GM08714 (cell line): ENCODE measurements around the gene NLRP12.
"Not testable (repeated sequence)": the region's sequence is repeated elsewhere in the genome, so short reads cannot be mapped to it uniquely, and the experiment has no call there.

ENCODE experiments used
- H3K4me3 ChIP-seq: fragments of 200-500 bp; sonication (Bioruptor generic); 2 replicates; pipeline ENCODE4 v1.5.1; 2014; ENCODE audit warnings: mild to moderate bottlenecking, low read length, inconsistent platforms
- ZNF274 ChIP-seq: IDR thresholded peaks from 2 replicates; pipeline ENCODE4 v1.6.1; 2012; ENCODE audit warnings: mild to moderate bottlenecking, low read depth, low read length

Gene NLRP12

GRCh38 chr19:53780506-53780905 lies 43.6 kb downstream of the NLRP12 start:
- no peak for TF ChIP-seq ZNF274
- no peak overlapping the region for H3K4me3 ChIP-seq

DNA sequence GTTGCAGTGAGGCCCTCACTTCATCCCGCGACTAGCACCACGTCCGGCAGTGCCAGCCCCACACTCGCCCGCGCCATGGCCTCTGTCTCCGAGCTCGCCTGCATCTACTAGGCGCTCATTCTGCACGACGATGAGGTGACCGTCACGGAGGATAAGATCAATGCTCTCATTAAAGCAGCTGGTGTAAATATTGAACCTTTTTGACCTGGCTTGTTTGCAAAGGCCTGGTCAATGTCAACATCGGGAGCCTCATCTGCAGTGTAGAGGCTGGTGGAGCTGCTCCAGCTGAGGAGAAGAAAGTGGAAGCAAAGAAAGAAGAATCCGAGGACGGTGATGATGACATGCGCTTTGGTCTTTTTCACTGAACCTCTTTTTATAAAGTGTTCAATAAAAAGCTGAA lies 48.6 kb downstream of the NLRP12 start:
- no peak for TF ChIP-seq ZNF274
- no peak overlapping the region for H3K4me3 ChIP-seq

DNA sequence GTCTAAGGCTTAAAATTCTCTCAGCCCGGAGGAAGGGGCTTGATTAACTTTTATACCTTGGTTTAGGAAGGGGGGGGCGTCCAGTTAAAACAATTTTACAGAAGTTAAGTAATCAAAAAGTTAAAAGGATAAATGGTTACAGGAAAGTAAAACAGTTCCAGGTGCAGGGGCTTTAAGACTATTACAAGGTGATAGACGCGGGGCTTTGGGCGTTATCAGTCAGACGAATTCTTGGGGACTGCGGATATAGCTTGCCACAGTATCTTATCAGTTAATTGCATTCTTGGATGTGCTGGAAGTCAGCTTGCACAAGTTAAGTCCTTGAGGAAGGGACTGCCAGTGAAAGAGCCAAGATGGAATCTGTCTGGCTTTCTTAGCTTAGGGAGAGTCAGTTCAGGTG lies 49.6 kb downstream of the NLRP12 start:
- not testable (repeated sequence) for H3K4me3 ChIP-seq

- no peak for TF ChIP-seq ZNF274
- no peak overlapping the region for H3K4me3 ChIP-seq
Measured at GRCh38 chr19:53773999-53774398, 50.1 kb downstream of the NLRP12 start.

- H3K4me3 ChIP-seq = no peak overlapping the region
- no peak for TF ChIP-seq ZNF274
Measured at GRCh38 chr19:53772943-53773342, 51.2 kb downstream of the NLRP12 start.

GRCh38 chr19:53771144-53771543 lies 53.0 kb downstream of the NLRP12 start:
- no peak for TF ChIP-seq ZNF274
- no peak overlapping the region for H3K4me3 ChIP-seq

DNA sequence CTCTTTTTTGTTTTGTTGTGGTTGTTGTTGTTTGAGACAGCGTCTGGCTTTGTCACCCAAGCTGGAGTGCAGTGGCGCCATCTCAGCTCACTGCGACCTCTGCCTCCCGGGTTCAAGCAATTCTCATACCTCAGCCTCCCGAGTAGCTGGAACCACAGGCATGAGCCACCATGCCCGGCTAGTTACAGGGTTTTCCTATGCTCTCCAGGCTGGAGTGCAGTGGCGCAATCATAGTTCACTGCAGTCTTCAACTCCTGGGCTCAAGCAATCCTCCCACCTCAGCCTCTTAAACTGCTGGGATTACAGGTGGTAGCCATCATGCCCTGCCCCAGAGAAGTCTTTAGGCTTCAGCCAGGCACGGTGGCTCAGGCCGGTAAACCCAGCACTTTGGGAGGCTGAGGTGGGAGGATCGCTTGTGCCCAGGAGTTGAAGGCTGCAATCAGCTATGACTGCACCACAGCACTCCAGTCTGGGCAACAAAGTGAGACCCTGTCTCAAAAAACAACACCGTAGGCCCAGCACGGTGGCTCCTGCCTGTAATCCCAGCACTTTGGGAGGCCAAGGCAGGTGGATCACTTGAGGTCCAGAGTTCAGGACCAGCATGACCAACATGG lies 54.3 kb downstream of the NLRP12 start:
- not testable (repeated sequence) for H3K4me3 ChIP-seq

DNA sequence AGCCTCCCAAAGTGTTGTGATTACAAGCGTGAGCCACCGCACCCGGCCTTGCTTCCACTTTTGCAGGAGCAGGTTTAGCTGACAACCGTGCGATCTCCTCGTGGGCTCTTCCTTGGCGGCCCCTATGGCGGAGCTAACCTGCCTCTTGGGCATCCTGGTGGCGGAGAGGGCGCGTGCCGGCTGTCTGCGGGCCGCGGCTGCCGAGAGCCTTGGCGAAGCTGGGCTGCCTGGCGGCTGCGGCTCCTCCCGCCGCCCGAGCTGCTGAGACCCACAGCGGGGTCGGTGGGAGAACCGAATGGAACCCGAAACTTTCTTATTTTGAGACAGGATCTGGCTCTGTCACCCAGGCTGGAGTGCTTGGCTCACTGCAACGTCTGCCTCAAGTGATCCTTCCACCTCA lies 55.7 kb downstream of the NLRP12 start:
- no peak overlapping the region for H3K4me3 ChIP-seq
- no peak for TF ChIP-seq ZNF274

DNA sequence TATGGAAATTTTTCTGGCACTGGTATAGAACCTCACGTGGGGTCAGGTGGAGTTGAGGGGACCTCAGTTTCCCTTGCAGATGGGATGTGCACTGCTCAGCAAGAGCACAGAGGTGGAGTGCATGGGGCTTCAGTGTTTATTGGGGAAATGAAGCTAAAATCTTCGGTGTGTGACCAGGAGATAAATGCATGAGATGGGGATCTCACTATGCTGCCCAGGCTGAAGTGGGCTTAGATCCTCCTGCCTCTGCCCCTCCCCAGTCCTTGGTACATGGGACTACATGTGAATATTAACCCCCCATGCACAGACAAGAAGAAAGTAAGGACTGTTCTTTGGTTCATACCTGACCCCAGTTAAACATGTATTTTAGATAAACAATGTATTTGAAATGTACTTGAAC lies 65.1 kb downstream of the NLRP12 start:
- not testable (repeated sequence) for H3K4me3 ChIP-seq
